Effector memory CD4-positive, alpha-beta T cell (primary cell): Measurements from ENCODE around the gene FOXP2.

Source experiments
- DNase-seq, 3 donors: peaks; one replicate each; pipeline ENCODE4 v3.0.0-alpha.2; 2020
- H3K27ac ChIP-seq: 2 replicates; pipeline ENCODE4 v1.7.0; 2013; ENCODE audit warnings: mild to moderate bottlenecking, low read length, moderate library complexity; ENCODE audit not compliant: insufficient read depth, poor library complexity, severe bottlenecking
- H3K27me3 ChIP-seq: replicated peaks from 2 replicates; pipeline ENCODE4 v1.7.0; 2013; ENCODE audit warnings: mild to moderate bottlenecking, low read length; ENCODE audit not compliant: insufficient read depth, control insufficient read depth, poor library complexity, severe bottlenecking
- H3K36me3 ChIP-seq: 2 replicates; pipeline ENCODE4 v1.7.0; 2013; ENCODE audit warnings: mild to moderate bottlenecking, low read length, moderate library complexity; ENCODE audit not compliant: control insufficient read depth, insufficient read depth
- H3K4me1 ChIP-seq: 2 replicates; pipeline ENCODE4 v1.7.0; 2013; ENCODE audit warnings: low read length, mild to moderate bottlenecking; ENCODE audit not compliant: control insufficient read depth, insufficient read depth, poor library complexity, severe bottlenecking
- H3K4me3 ChIP-seq: 2 replicates; pipeline ENCODE4 v1.7.0; 2013; ENCODE audit warnings: low read length, low read depth, mild to moderate bottlenecking; ENCODE audit not compliant: insufficient read depth, poor library complexity, severe bottlenecking
- H3K9me3 ChIP-seq: 2 replicates; pipeline ENCODE4 v1.7.0; 2013; ENCODE audit warnings: mild to moderate bottlenecking, low read length, moderate library complexity; ENCODE audit not compliant: control insufficient read depth

The FOXP2 gene

DNA sequence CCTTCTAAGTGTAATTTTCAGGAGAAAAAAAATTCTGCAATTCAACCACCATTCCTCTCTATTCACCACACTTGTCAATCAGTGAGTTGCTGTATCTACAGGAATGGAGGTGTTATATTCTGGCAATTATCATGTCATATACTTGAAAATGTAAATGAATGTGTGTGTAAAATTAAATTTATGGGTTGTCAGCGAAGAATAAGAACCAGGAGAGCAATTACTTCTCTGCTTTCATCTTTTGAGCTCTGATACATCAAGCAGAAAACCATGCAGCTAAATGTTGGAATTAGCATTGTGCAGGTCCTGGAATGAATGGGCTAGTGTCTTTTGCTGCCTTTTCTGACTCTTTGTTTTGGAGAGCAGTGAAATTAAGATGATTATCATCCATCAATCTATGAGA is 207.6 kb downstream of the FOXP2 start:
- Histone ChIP-seq H3K27me3 (no peaks in the 10 kb centered on the region), H3K9me3 (no peaks in the 10 kb centered on the region), H3K36me3 (no peaks in the 10 kb centered on the region), H3K4me1 (no peaks in the 10 kb centered on the region), H3K4me3 (no peak overlapping the region), H3K27ac (no peak overlapping the region)
- DNase-seq = no peak

DNA sequence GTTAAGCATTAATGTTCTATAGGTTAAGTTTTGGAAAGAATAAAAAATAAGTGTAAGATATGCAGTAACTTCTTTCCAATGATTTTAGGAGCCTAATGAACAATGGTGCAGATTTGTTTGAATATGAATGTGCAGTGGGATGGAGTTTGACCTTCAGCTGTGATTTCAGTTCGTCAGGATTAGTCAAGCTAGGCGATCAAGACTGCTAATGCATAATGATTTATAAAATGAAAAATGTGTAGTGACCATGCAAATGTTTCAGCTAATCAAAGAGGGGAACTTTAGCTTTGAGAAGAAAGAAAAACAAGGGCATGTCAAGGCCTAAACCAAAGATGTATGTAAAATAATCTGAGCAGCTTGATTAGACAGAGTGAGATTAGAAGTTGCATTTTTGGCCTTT is 208.5 kb downstream of the FOXP2 start:
- H3K27ac ChIP-seq = no peak overlapping the region
- H3K27me3 ChIP-seq = no peaks in the 10 kb centered on the region

GRCh38 chr7:114627231-114627630 is 212.6 kb downstream of the FOXP2 start:
- H3K4me1 ChIP-seq = no peaks in the 10 kb centered on the region
- no peak overlapping the region for H3K4me3 ChIP-seq
- no peak for DNase-seq
- no peak overlapping the region for H3K27ac ChIP-seq
- no peaks in the 10 kb centered on the region for H3K27me3 ChIP-seq
- H3K9me3 ChIP-seq = no peaks in the 10 kb centered on the region
- H3K36me3 ChIP-seq = no peaks in the 10 kb centered on the region

More for the DNA sequence above, 208.5 kb downstream of the FOXP2 start:
- Histone ChIP-seq H3K4me3 (no peak overlapping the region), H3K4me1 (no peaks in the 10 kb centered on the region), H3K36me3 (no peaks in the 10 kb centered on the region), H3K9me3 (no peaks in the 10 kb centered on the region)
- no peak for DNase-seq

- H3K4me3 ChIP-seq = no peak overlapping the region
- no peak for DNase-seq
- no peak overlapping the region for H3K27ac ChIP-seq
- no peaks in the 10 kb centered on the region for H3K36me3 ChIP-seq
- H3K9me3 ChIP-seq = no peaks in the 10 kb centered on the region
- H3K4me1 ChIP-seq = no peaks in the 10 kb centered on the region
- H3K27me3 ChIP-seq = no peaks in the 10 kb centered on the region
These were observed 213.7 kb downstream of the FOXP2 start for GRCh38 chr7:114628362-114628761.

DNA sequence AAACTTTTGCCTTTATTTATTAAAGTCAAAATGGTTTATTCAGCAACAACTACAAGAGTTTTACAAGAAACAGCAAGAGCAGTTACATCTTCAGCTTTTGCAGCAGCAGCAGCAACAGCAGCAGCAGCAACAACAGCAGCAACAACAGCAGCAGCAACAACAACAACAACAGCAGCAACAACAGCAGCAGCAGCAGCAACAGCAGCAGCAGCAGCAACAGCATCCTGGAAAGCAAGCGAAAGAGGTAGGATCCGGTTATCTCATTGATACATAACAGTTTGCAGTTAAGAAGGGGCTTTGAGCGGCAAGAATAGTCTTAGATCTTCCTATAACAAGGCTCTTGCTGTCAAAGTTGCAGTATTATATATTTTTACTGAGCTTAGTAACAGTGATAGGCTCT is 215.1 kb downstream of the FOXP2 start:
- Histone ChIP-seq H3K36me3 (no peaks in the 10 kb centered on the region), H3K4me3 (no peak overlapping the region), H3K9me3 (no peaks in the 10 kb centered on the region), H3K27me3 (no peaks in the 10 kb centered on the region), H3K27ac (no peak overlapping the region), H3K4me1 (no peaks in the 10 kb centered on the region)
- DNase-seq = no peak

GRCh38 chr7:114630201-114630990 is 215.8 kb downstream of the FOXP2 start:
- H3K4me1 ChIP-seq = no peaks in the 10 kb centered on the region
- H3K4me3 ChIP-seq = no peak overlapping the region
- no peak overlapping the region for H3K27ac ChIP-seq
- no peaks in the 10 kb centered on the region for H3K36me3 ChIP-seq
- no peaks in the 10 kb centered on the region for H3K9me3 ChIP-seq
- DNase-seq = no peak
- no peaks in the 10 kb centered on the region for H3K27me3 ChIP-seq

DNA sequence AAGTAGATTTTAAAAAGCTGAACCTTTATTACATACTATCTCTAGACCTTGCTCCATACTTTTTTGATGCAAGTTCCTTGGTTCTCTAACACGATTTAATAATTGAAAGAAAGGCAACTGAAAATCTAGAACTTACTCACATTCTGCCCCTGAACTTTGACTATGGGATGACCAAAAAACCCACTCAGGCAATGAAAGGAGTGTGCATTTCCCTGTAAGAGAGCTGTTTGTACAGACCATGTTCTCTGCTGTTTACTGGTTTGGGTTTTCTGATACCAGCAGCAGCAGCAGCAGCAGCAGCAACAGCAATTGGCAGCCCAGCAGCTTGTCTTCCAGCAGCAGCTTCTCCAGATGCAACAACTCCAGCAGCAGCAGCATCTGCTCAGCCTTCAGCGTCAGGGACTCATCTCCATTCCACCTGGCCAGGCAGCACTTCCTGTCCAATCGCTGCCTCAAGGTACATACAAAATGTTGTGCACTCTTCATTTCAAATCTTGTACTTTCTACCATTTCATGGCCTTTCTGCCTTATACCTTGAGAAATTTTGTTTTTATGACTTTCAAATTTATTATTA is 216.7 kb downstream of the FOXP2 start:
- Histone ChIP-seq H3K27me3 (no peaks in the 10 kb centered on the region), H3K27ac (no peak overlapping the region), H3K9me3 (no peaks in the 10 kb centered on the region), H3K4me1 (no peaks in the 10 kb centered on the region), H3K4me3 (no peak overlapping the region), H3K36me3 (no peaks in the 10 kb centered on the region)
- DNase-seq = no peak

- H3K36me3 ChIP-seq = no peaks in the 10 kb centered on the region
- H3K9me3 ChIP-seq = no peaks in the 10 kb centered on the region
- no peaks in the 10 kb centered on the region for H3K27me3 ChIP-seq
- H3K4me1 ChIP-seq = no peaks in the 10 kb centered on the region
- H3K4me3 ChIP-seq = no peak overlapping the region
- H3K27ac ChIP-seq = no peak overlapping the region
- DNase-seq = no peak
These were observed 224.8 kb downstream of the FOXP2 start for GRCh38 chr7:114639451-114639850.

DNA sequence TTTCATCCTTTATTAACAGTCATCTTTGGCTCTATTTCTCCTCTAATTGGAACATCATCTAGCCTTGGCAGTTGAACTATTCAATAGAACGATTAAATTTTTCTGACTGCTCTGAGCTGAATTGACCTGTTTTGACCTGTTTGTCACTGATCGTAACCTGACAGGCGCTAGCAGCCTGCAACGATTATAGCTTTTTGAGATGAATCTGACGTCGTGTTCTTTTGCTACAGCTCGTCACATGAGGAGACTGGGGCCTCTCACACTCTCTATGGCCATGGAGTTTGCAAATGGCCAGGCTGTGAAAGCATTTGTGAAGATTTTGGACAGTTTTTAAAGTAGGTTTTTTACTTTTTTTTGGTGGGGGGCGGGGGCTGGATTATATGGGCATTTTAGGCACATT is 229.8 kb downstream of the FOXP2 start:
- no peak overlapping the region for H3K27ac ChIP-seq
- H3K9me3 ChIP-seq = no peaks in the 10 kb centered on the region
- no peaks in the 10 kb centered on the region for H3K36me3 ChIP-seq
- H3K27me3 ChIP-seq = no peaks in the 10 kb centered on the region
- no peak overlapping the region for H3K4me3 ChIP-seq
- H3K4me1 ChIP-seq = no peaks in the 10 kb centered on the region
- DNase-seq = no peak

DNA sequence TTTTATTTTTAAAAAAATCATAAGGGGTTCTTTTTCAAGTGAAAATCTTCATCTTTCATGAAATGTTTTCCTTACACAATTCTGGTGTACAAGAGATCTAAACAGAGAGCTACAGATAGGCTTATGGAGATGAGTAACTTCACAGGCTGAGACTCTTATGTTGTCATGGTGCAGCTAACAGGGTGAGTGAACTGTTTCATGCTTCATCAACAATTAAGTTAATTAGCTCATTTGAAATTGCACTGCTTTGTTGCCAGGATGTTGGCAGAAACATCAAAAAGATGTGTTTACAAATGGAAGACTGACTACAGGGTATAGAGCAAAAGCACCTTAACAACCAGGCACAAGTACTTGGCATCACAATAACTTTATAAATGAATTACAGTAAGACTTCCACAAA is 230.8 kb downstream of the FOXP2 start:
- H3K4me3 ChIP-seq = no peak overlapping the region
- H3K27ac ChIP-seq = no peak overlapping the region
- H3K9me3 ChIP-seq = no peaks in the 10 kb centered on the region
- DNase-seq = no peak
- H3K27me3 ChIP-seq = no peaks in the 10 kb centered on the region
- H3K36me3 ChIP-seq = no peaks in the 10 kb centered on the region
- no peaks in the 10 kb centered on the region for H3K4me1 ChIP-seq
